Stimulated activated naive CD8-positive, alpha-beta T cell treated with anti-CD3 and anti-CD28 coated beads, Interleukin-15, amount 100 ng/mL, for 72 hours (primary cell): Measurements from ENCODE around the gene KCNG2.

Experiments
- ATAC-seq: fragments of 150-1000 bp; cut with Tn5 transposase; 2 replicates; pipeline ENCODE4 v1.10.0; 2021; ENCODE audit warnings: mild to moderate bottlenecking, moderate library complexity
- DNase-seq, 2 donors: peaks; one replicate each; pipeline ENCODE4 v3.0.0; 2021 to 2022
- H3K27ac Mint-ChIP-seq, 2 donors: one replicate each; pipeline ENCODE4 v1.8.0; 2022; ENCODE audit warnings: mild to moderate bottlenecking in 2 of 2, mixed read lengths in 2 of 2, moderate library complexity in 2 of 2
- H3K27me3 Mint-ChIP-seq: one replicate; pipeline ENCODE4 v1.8.0; 2022; ENCODE audit warnings: mixed read lengths
- H3K4me1 Mint-ChIP-seq: one replicate; pipeline ENCODE4 v1.8.0; 2022; ENCODE audit warnings: mild to moderate bottlenecking, mixed read lengths
- H3K4me3 Mint-ChIP-seq, 2 donors: one replicate each; pipeline ENCODE4 v1.8.0; 2022; ENCODE audit warnings: mild to moderate bottlenecking in 2 of 2, mixed read lengths in 2 of 2, moderate library complexity in 1 of 2
- H3K9me3 Mint-ChIP-seq, 2 donors: one replicate each; pipeline ENCODE4 v1.8.0; 2022; ENCODE audit warnings: mixed read lengths in 2 of 2

The KCNG2 gene

DNA sequence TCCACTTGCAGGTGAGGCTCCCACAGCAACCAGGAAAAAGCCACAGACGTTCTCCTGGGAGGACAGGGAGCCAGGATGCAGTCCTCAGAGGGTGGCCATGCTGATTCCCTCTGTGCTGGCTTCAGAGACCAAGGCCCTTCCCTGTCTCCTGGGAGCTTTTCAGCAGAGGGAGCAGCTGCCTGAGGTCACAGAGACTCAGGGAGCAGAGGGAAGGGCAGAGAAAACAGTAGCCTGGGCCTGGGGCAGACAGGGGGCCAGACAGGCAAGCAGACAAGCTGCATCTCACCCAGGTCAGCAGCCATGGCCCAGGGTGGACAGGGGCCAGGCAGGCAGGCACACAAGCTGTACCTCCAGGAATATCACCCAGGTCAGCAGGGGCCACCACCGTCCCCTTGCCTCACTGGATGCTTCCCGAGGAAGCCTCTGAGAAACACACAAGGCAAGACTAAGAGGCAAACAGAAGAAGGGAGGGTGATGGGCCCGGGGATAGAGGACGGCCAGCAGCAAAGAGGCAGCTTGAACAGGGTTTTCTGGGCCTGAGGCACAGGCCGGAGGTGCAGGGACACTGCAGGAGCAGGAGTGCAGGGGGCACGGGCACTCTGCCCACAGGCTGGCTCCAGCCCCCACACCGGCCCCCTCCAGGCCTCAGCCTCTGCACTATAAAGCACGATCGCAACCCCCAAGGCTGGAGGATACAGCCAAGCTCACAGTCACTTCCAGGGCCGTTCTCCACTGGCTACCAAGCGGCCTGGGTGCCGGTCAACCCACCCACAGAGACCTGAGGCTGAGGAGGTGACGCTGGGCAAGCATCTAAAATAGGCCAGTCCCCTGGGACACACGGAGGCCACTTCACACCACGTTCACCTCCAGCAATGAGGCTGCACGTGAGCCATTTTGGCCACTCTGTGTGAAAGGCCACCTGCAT is 147.6 kb downstream of the KCNG2 start:
- peaks cover 78% of the 10 kb centered on the region for H3K4me1 Mint-ChIP-seq
- no peak for DNase-seq
- ATAC-seq: no peak
- H3K27me3 Mint-ChIP-seq: no peaks in the 10 kb centered on the region
- H3K27ac Mint-ChIP-seq: peak overlapping the region in 1 of 2 donors; percentile 65
- no peaks in the 10 kb centered on the region for H3K9me3 Mint-ChIP-seq
- peak overlapping the region in 1 of 2 donors; percentile 72 for H3K4me3 Mint-ChIP-seq

DNA sequence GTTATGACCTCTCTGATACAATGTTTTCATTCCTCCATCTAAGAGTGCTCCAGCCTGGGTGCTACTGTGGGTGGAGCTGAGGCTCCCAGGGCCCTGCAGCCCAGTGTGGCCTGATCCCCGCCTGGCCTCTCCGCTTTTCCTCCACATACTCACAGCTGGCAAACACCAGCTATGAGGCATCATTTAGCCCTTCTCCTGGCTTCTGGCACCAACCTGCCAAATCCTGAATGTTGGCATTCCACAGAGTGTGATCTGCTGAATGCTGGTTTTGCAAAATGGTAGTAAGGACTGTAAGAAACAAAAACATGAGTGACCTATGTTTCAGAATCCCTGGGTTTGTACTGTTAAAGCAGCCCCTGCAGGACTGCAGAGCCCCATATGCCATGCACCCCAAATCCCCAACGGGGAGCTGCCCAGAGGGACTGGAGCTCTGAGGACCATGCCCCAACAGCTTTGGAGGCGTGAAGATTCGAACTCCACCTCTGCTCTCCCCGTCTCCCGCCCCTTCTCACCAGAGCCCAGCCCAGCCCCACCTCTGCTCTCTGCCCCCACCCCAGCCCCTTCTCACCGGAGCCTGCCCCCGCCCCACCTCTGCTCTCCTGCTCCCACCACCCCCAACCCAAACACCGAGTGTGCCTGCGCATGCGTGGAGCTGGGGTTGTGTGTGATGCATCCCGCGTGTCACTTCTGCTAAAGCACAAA is 149.5 kb downstream of the KCNG2 start:
- no peaks in the 10 kb centered on the region for H3K27me3 Mint-ChIP-seq
- H3K4me1 Mint-ChIP-seq: peaks cover 78% of the 10 kb centered on the region
- H3K27ac Mint-ChIP-seq: no peak overlapping the region
- DNase-seq (no peak), ATAC-seq (no peak)
- H3K4me3 Mint-ChIP-seq: no peak overlapping the region
- no peaks in the 10 kb centered on the region for H3K9me3 Mint-ChIP-seq

DNA sequence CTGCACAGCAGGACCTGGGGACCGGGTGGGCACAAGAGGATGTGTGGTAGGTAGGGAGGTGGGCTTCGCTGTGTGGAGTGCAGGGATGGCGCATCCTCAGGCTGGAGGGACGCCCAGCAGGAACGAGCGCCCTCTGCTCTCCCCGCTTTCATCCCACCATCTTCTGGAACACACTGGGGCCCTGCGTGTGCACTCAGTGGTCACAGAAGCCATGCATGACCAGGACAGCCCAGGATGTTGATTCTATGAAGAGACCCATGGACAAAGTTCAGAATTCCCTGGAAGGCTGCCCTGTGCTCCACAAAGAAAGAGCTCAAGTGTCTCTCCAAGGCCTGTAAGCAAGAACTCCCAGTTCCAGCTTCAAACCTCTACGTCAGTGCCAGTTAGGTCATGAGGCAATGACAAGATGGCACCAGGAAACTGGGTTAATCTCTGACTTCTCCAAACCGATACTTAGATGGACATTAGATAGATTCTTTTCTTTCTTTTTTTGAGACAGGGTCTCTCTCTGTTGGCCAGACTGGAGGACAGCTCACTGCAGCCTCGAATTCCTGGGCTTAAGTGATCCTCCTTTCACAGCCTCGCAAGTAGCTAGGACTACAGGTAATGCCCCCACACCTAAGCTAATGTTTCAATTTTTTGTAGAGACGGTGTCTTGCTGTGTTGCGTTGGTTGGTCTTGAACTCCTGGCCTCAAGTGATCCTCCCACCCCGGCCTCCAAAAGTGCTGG is 150.3 kb downstream of the KCNG2 start:
- ATAC-seq (no peak), DNase-seq (no peak)
- Mint-ChIP-seq H3K4me3 (no peak overlapping the region), H3K4me1 (peaks cover 71% of the 10 kb centered on the region), H3K9me3 (no peaks in the 10 kb centered on the region), H3K27me3 (no peaks in the 10 kb centered on the region), H3K27ac (no peak overlapping the region)

DNA sequence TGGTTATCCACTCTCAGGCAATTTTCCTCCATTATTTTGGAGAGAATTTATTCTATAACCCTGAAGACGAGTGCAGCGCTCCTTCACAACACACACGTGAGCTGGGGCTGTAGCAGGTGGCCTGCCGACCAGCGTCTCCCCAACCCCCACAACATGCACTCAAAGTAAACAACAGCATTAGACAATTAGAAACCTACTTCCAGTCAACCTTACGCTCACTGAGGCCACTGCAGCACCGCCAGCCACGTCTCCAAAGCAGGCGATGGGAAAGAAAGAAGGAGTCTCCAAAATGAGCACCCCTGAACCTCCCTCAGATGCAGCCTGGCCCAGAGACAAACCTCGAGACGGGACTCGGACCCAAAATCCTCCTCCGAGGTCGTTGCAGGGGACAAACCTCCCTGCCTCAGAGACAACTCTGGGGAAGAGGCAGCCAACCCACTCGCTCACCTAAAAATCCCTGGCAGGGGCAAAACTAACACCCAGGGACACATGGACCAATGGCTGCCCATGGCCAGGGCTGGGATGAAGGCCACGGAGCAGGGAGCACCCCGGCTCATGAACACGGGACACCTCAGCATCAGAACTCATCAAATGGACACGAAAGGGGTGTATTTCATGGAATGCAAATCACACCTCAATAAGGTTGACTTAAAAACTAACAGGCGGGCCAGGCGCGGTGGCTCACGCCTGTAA is 151.1 kb downstream of the KCNG2 start:
- Mint-ChIP-seq H3K9me3 (no peaks in the 10 kb centered on the region), H3K27ac (no peak overlapping the region), H3K27me3 (no peaks in the 10 kb centered on the region), H3K4me3 (peak overlapping the region in 1 of 2 donors; percentile 11), H3K4me1 (peaks cover 65% of the 10 kb centered on the region)
- DNase-seq (no peak), ATAC-seq (no peak)
